Peyer's patch (tissue), 4 donors: ENCODE measurements around the gene AJM1.

Source experiments
- POLR2A ChIP-seq, 2 donors: fragments of 450-650 bp; IDR thresholded peaks; one replicate each; pipeline ENCODE4 v1.5.1; 2017; ENCODE audit warnings: antibody characterized with exemption in 2 of 2, mild to moderate bottlenecking in 2 of 2, moderate library complexity in 2 of 2
- TF ChIP-seq, protein P1 (sequence below), 6 experiments: fragments of 450-650 bp in 4 of 6; fragments of 200-600 bp in 2 of 6; sonication (generic) in 1 of 6; IDR thresholded peaks; one replicate each; pipeline ENCODE4 v1.5.1; 2017 to 2019; ENCODE audit warnings: antibody characterized with exemption in 6 of 6, mild to moderate bottlenecking in 3 of 6, moderate library complexity in 1 of 6

DNA sequence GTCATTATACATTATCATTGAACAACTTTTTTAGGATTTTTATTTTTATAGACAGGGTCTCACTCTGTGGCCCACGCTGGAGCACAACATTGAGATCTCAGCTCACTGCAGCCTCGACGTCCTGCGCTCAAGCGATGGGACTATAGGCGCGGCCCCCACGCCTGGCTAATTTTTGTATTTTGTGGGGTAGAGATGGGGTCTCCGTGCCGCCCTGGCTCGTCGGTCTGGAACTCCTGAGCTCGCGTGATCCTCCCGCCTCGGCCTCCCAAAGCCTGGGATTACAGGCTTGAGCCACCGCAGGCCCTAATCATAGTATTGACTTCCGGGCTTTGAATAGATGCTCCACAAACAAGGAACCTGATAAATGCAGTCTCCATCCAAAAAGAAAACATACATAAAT, 25.2 kb downstream of the AJM1 start:
- TF ChIP-seq POLR2A (IDR thresholded peaks at IDR 0.05): no peak
- TF ChIP-seq, protein P1, sequence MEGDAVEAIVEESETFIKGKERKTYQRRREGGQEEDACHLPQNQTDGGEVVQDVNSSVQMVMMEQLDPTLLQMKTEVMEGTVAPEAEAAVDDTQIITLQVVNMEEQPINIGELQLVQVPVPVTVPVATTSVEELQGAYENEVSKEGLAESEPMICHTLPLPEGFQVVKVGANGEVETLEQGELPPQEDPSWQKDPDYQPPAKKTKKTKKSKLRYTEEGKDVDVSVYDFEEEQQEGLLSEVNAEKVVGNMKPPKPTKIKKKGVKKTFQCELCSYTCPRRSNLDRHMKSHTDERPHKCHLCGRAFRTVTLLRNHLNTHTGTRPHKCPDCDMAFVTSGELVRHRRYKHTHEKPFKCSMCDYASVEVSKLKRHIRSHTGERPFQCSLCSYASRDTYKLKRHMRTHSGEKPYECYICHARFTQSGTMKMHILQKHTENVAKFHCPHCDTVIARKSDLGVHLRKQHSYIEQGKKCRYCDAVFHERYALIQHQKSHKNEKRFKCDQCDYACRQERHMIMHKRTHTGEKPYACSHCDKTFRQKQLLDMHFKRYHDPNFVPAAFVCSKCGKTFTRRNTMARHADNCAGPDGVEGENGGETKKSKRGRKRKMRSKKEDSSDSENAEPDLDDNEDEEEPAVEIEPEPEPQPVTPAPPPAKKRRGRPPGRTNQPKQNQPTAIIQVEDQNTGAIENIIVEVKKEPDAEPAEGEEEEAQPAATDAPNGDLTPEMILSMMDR (IDR thresholded peaks at IDR 0.05): no peak
